ENCODE results near the gene CDH5. TPM values are rescaled to one million over a fixed set of nuclear protein-coding genes. Genes with fewer than 3 reads are reported as not detected.

Gene CDH5
- total and polyA plus RNA-seq, 7 donors: 0.60 to 26.0 (median 12.6) TPM

DNA sequence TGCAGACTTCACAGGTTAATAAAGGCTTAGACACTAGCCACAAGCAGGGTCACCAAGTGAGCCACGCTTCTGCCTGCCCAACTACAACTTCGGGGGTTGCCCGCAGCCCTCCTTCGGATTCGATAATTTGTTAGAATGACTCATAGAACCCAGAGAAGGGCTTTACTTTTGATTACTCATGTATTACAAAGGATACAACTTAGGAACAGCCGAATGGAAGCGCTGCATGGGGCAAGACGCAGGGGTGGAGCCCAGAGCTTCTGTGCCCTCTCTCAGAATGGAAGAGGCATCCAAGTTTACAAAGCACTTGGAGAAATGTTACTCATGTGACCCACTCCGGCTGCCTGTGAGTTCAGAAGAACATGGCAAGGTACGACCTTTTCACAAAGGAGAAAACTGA is 7.5 kb upstream of the CDH5 start:
- H3K9me3 ChIP-seq: no peaks in the 10 kb centered on the region
- H3K27ac ChIP-seq: peak overlapping the region in 2 of 4 donors; percentile 22 to 55
- H3K4me1 ChIP-seq: peaks cover 0 to 3% (median 0%) of the 10 kb centered on the region in 4 donors
- intact Hi-C loops (cut with DNase I): no loop called here
- no peaks in the 10 kb centered on the region for H3K36me3 ChIP-seq
- 84 to 87% methylated on average over 10 of the region's 10 CpGs for WGBS, 2 donors
- TF ChIP-seq POLR2A (IDR thresholded peaks at IDR 0.05) (no peak), POLR2AphosphoS5 (IDR thresholded peaks at IDR 0.05) (no peak), EP300 (IDR thresholded peaks at IDR 0.05) (no peak)
- TF ChIP-seq, protein P1, sequence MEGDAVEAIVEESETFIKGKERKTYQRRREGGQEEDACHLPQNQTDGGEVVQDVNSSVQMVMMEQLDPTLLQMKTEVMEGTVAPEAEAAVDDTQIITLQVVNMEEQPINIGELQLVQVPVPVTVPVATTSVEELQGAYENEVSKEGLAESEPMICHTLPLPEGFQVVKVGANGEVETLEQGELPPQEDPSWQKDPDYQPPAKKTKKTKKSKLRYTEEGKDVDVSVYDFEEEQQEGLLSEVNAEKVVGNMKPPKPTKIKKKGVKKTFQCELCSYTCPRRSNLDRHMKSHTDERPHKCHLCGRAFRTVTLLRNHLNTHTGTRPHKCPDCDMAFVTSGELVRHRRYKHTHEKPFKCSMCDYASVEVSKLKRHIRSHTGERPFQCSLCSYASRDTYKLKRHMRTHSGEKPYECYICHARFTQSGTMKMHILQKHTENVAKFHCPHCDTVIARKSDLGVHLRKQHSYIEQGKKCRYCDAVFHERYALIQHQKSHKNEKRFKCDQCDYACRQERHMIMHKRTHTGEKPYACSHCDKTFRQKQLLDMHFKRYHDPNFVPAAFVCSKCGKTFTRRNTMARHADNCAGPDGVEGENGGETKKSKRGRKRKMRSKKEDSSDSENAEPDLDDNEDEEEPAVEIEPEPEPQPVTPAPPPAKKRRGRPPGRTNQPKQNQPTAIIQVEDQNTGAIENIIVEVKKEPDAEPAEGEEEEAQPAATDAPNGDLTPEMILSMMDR (IDR thresholded peaks at IDR 0.05): no peak
- no peak for DNase-seq
- H3K27me3 ChIP-seq: peaks cover 0 to 4% (median 0%) of the 10 kb centered on the region in 3 donors
- H3K4me3 ChIP-seq: no peak overlapping the region

DNA sequence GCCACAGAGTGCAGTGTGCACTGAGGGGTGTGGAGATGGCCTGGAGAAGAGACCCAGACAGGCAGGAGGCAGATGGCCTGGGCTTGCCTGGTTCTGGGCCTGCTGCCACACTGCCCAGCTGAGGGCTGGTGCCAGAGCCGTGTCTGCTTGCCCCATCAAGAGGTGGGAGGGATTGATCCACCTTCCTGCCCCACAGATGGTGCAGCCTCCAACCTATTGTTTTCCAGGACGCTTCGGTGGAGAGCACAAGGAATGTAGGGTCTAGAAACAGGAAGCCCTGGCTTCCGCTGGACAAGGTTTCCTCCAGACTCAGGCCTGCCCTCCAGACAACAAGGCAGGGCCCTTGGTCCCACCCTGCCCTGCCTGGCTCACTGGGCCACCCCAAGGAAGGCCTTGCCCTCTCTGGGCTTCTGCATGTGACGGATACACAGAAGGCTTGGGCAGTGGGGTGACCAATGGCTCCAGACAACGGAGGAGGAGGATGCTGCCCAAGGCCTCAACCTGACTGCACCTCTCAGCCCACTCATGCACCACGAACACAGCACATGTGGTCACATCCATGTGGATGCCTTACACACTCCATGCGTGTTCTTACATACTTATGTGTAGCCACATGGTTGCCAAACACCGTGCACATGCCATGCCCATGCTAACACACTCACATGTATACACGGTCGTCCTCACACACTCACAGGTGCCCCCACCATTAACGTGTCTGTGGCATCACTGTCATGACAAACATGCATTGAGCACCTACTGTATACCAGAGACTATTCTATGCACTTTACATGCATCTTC is 6.5 kb upstream of the CDH5 start:
- intact Hi-C loops (cut with DNase I): no loop called here
- H3K4me3 ChIP-seq: no peak overlapping the region
- no peak for DNase-seq
- peak overlapping the region in 2 of 4 donors; percentile 22 to 55 for H3K27ac ChIP-seq
- TF ChIP-seq, protein P1 (IDR thresholded peaks at IDR 0.05): no peak
- TF ChIP-seq POLR2AphosphoS5 (IDR thresholded peaks at IDR 0.05): peak in 1 of 4 donors; percentile 24
- H3K9me3 ChIP-seq: no peaks in the 10 kb centered on the region
- H3K36me3 ChIP-seq: no peaks in the 10 kb centered on the region
- H3K4me1 ChIP-seq: peaks cover 0 to 8% (median 3%) of the 10 kb centered on the region in 4 donors
- H3K27me3 ChIP-seq: peaks cover 0 to 10% (median 0%) of the 10 kb centered on the region in 3 donors
- WGBS, 2 donors: 70 to 82% methylated on average over 12 of the region's 12 CpGs

DNA sequence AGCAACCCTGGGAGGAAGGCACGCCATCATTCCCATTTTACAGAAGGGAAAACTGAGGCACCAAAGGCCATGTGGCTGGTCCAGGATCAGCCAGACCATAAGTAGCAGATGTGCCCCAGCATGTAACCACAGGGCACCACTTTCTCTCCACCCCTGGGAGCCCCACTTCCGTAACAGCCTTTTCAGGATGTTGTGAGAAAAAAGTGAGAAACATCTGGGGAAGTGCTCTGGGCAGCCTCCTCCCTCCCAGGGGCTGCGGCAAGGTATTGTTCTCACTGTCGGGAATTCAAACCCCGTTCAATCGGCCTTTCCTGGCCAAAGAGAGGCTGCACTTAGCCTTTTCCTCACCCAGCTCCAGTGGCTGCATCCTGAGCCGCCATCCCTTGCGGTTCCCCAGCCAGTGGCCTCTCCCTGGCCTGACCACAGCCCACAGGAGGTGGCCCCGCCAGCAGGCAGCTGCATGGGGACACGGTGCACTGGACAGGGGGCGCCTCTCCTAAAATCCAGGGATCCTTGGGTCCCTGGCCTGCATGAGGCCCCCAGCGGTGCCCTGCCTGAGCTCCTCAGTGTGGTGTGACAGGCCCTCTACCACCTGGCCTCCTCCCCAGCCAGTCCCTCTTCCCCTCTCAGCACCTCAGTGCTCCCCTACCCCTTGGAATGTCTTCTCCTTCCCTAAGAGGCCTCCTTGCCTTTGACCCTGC is 5.7 kb upstream of the CDH5 start:
- Histone ChIP-seq H3K4me1 (peaks cover 0 to 8% (median 6%) of the 10 kb centered on the region in 4 donors), H3K27me3 (peaks cover 0 to 10% (median 0%) of the 10 kb centered on the region in 3 donors)

DNA sequence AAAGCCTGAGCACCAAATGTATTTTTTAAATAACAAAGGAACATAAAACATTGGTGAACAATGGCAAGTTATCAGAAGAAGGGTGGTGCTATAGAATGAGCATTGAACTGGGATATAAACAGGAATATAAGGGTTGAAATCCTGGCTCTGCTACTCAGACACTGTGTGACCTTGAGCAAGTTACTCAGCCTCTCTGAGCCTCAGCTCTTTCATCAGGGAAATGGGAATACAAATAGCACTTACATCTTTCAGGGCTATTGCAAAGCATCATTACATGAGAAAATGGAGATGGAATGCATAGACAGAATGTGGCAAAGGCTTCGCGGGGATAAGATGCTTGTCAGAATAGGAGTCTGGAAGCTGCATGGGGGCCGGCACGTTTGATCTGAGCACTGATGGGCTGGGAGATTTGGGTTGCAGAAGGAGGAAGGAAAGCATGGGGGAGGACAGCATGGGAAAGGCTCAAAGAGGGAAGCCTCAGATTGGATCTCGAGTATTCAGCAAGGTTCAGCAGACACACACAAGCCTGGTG is 4.8 kb upstream of the CDH5 start:
- WGBS, 2 donors: 73 to 86% methylated on average over 5 of the region's 5 CpGs
- H3K27me3 ChIP-seq: peaks cover 0 to 15% (median 0%) of the 10 kb centered on the region in 3 donors
- TF ChIP-seq, protein P1 (IDR thresholded peaks at IDR 0.05): no peak
- TF ChIP-seq POLR2A (IDR thresholded peaks at IDR 0.05) (no peak), POLR2AphosphoS5 (IDR thresholded peaks at IDR 0.05) (no peak), EP300 (IDR thresholded peaks at IDR 0.05) (no peak)
- peak overlapping the region in 1 of 4 donors; percentile 52 for H3K27ac ChIP-seq
- H3K36me3 ChIP-seq: no peaks in the 10 kb centered on the region
- no peaks in the 10 kb centered on the region for H3K9me3 ChIP-seq
- no peak for DNase-seq
- intact Hi-C loops (cut with DNase I): no loop called here
- H3K4me1 ChIP-seq: peaks cover 0 to 8% (median 8%) of the 10 kb centered on the region in 4 donors
- H3K4me3 ChIP-seq: no peak overlapping the region

More for the DNA sequence above, 5.7 kb upstream of the CDH5 start:
- intact Hi-C loops (cut with DNase I): no loop called here
- no peak for DNase-seq
- no peaks in the 10 kb centered on the region for H3K36me3 ChIP-seq
- H3K9me3 ChIP-seq: no peaks in the 10 kb centered on the region
- no peak overlapping the region for H3K4me3 ChIP-seq
- peak in 2 of 4 donors; percentile 16 to 40 for TF ChIP-seq POLR2AphosphoS5 (IDR thresholded peaks at IDR 0.05)
- TF ChIP-seq, protein P1 (IDR thresholded peaks at IDR 0.05): no peak
- H3K27ac ChIP-seq: peak overlapping the region in 2 of 4 donors; percentile 18 to 52
- 56 to 82% methylated on average over 12 of the region's 12 CpGs for WGBS, 2 donors
